Muscle of arm (tissue), 14 donors: Measurements from ENCODE around the gene RAG1. TPM values are rescaled to one million over a fixed set of nuclear protein-coding genes. Genes with fewer than 3 reads are reported as not detected.
"Not testable (repeated sequence)": the region's sequence is repeated elsewhere in the genome, so short reads cannot be mapped to it uniquely, and the experiment has no call there.

Source experiments
- DNase-seq: peaks from one replicate; pipeline ENCODE4 v3.0.0-alpha.2; 2013
- long read RNA-seq, 11 donors: transcript quantifications; one replicate each; lab custom pipeline, GENCODE V29; 2026
- polyA plus RNA-seq, 12 donors: library from polyadenylated mRNA; unstranded; fragments of 120-200 nt; gene quantifications; one replicate each; pipeline ENCODE4 v1.2.1, GENCODE V29; 2013; ENCODE audit not compliant: insufficient read length in 12 of 12

RAG1 gene
- polyA plus RNA-seq, result 10 to 100 TPM in 5 of 12 donors, 1 to 10 TPM in 6, not detected in 1; 5.9 to 22.4 (median 10.0) TPM
- long read RNA-seq, donor 1, result 0 reads
- long read RNA-seq, donor 2, full-length matches to known transcripts, result 2 of 2 reads
- long read RNA-seq, donor 2, partial matches to known transcripts, result 0 of 2 reads
- long read RNA-seq, donor 2, other reads (novel, unspliced or antisense), result 0 of 2 reads
- long read RNA-seq, donor 3, result 0 reads
- long read RNA-seq, donor 4, result 0 reads
- long read RNA-seq, donor 5, result 0 reads
- long read RNA-seq, donor 6, result 0 reads
- long read RNA-seq, donor 7, result 0 reads
- long read RNA-seq, donor 8, result 0 reads
- long read RNA-seq, donor 9, result 0 reads
- long read RNA-seq, donor 10, result 0 reads
- long read RNA-seq, donor 11, result 0 reads

- no peak for DNase-seq
These were observed at the start of gene RAG1 for GRCh38 chr11:36567694-36568093. RAG1 (plus strand) TSS chr11:36568007; CDS start chr11:36573305, 5,298 bp downstream.

- DNase-seq, result no peak
These were observed 37.0 kb upstream of the RAG1 start for GRCh38 chr11:36530840-36531239.

GRCh38 chr11:36532941-36533601, 34.7 kb upstream of the RAG1 start:
- no peak for DNase-seq

- DNase-seq, result no peak
These were observed 33.4 kb upstream of the RAG1 start for GRCh38 chr11:36534276-36534840.

GRCh38 chr11:36540998-36541397, 26.8 kb upstream of the RAG1 start:
- peak; percentile 15 for DNase-seq

GRCh38 chr11:36550385-36551115, 17.3 kb upstream of the RAG1 start:
- no peak for DNase-seq

- not testable (repeated sequence) for DNase-seq
These were observed 10.4 kb upstream of the RAG1 start for GRCh38 chr11:36557390-36557789.

GRCh38 chr11:36557991-36558390, 9.8 kb upstream of the RAG1 start:
- DNase-seq, result no peak

- no peak for DNase-seq
These were observed 9.0 kb upstream of the RAG1 start for GRCh38 chr11:36558571-36559413.

GRCh38 chr11:36564376-36565030, 3.3 kb upstream of the RAG1 start:
- peak; percentile 75 for DNase-seq

GRCh38 chr11:36565031-36565610, 2.7 kb upstream of the RAG1 start:
- no peak for DNase-seq

- no peak for DNase-seq
These were observed 1.3 kb upstream of the RAG1 start for GRCh38 chr11:36566407-36567053.

GRCh38 chr11:36569095-36569494, 1.3 kb downstream of the RAG1 start:
- DNase-seq, result no peak

GRCh38 chr11:36574486-36574885, 6.7 kb downstream of the RAG1 start:
- DNase-seq, result no peak

GRCh38 chr11:36577373-36577772, 9.6 kb downstream of the RAG1 start:
- DNase-seq, result no peak

- DNase-seq, result no peak
These were observed 10.1 kb downstream of the RAG1 start for GRCh38 chr11:36577859-36578258.

- DNase-seq, result no peak
These were observed 10.7 kb downstream of the RAG1 start for GRCh38 chr11:36578458-36578857.

- DNase-seq, result no peak
These were observed 13.7 kb downstream of the RAG1 start for GRCh38 chr11:36581536-36581935.

- DNase-seq, result no peak
These were observed 15.9 kb downstream of the RAG1 start for GRCh38 chr11:36583667-36584066.

GRCh38 chr11:36586543-36586942, 18.7 kb downstream of the RAG1 start:
- no peak for DNase-seq
